GM23338 (cell line): Measurements from ENCODE around the gene JAKMIP2. TPM values are rescaled to one million over a fixed set of nuclear protein-coding genes. Genes with fewer than 3 reads are reported as not detected.

Experiments
- ATAC-seq: fragments of 200-7000 bp; cut with Tn5 transposase; 3 replicates; pipeline ENCODE4 v1.9.1; 2020
- DNase-seq: peaks from one replicate; pipeline ENCODE4 v3.0.0-alpha.2; 2015; ENCODE audit warnings: low spot score
- H2AFZ ChIP-seq: fragments of 200-600 bp; sonication (generic); 2 replicates; pipeline ENCODE4 v1.8.0; 2016; ENCODE audit warnings: antibody characterized with exemption, mild to moderate bottlenecking, moderate library complexity
- H3F3A ChIP-seq: fragments of 200-600 bp; sonication (generic); replicated peaks from 2 replicates; pipeline ENCODE4 v1.8.0; 2017; ENCODE audit warnings: antibody characterized with exemption, mixed run types, low read depth
- H3K27ac ChIP-seq: fragments of 200-600 bp; sonication (generic); 2 replicates; pipeline ENCODE4 v1.6.1; 2016; ENCODE audit warnings: low read depth
- H3K27me3 ChIP-seq: fragments of 200-600 bp; sonication (generic); 2 replicates; pipeline ENCODE4 v1.8.0; 2016; ENCODE audit warnings: mild to moderate bottlenecking, mixed run types, moderate library complexity; ENCODE audit not compliant: insufficient read depth
- H3K36me3 ChIP-seq: fragments of 200-600 bp; sonication (generic); 2 replicates; pipeline ENCODE4 v1.8.0; 2016; ENCODE audit warnings: mild to moderate bottlenecking; ENCODE audit not compliant: insufficient read depth
- H3K4me1 ChIP-seq: fragments of 200-600 bp; sonication (generic); 2 replicates; pipeline ENCODE4 v1.8.0; 2016; ENCODE audit warnings: mild to moderate bottlenecking, moderate library complexity; ENCODE audit not compliant: insufficient read depth
- H3K4me2 ChIP-seq: fragments of 200-600 bp; sonication (generic); 2 replicates; pipeline ENCODE4 v1.7.1; 2017; ENCODE audit warnings: mixed run types
- H3K4me3 ChIP-seq: fragments of 200-600 bp; sonication (generic); 2 replicates; pipeline ENCODE4 v1.6.1; 2016; ENCODE audit warnings: mixed run types
- H3K79me2 ChIP-seq: fragments of 200-600 bp; sonication (generic); replicated peaks from 2 replicates; pipeline ENCODE4 v1.8.0; 2017; ENCODE audit warnings: mild to moderate bottlenecking; ENCODE audit not compliant: insufficient read depth
- H3K9me2 ChIP-seq: fragments of 200-600 bp; sonication (generic); 2 replicates; pipeline ENCODE4 v1.8.0; 2017; ENCODE audit not compliant: insufficient read depth
- H4K20me1 ChIP-seq: fragments of 200-600 bp; sonication (generic); replicated peaks from 2 replicates; pipeline ENCODE4 v1.8.0; 2017; ENCODE audit warnings: mild to moderate bottlenecking; ENCODE audit not compliant: insufficient read depth
- H3K27ac Mint-ChIP-seq: 2 replicates; pipeline ENCODE4 v1.8.0; 2020; ENCODE audit warnings: inconsistent platforms, mild to moderate bottlenecking, moderate library complexity, mixed read lengths
- H3K27me3 Mint-ChIP-seq: 3 replicates; pipeline ENCODE4 v1.8.0; 2022; ENCODE audit warnings: low read depth, mild to moderate bottlenecking, moderate library complexity, mixed read lengths, inconsistent platforms; ENCODE audit not compliant: insufficient read depth, poor library complexity
- H3K36me3 Mint-ChIP-seq: 3 replicates; pipeline ENCODE4 v1.8.0; 2021; ENCODE audit warnings: low read depth, mild to moderate bottlenecking, inconsistent platforms, moderate library complexity, mixed read lengths
- H3K4me1 Mint-ChIP-seq: 3 replicates; pipeline ENCODE4 v1.8.0; 2020; ENCODE audit warnings: mild to moderate bottlenecking, inconsistent platforms, mixed read lengths
- H3K4me3 Mint-ChIP-seq: 3 replicates; pipeline ENCODE4 v1.8.0; 2021; ENCODE audit warnings: moderate library complexity, mild to moderate bottlenecking, inconsistent platforms, mixed read lengths
- H3K9me3 Mint-ChIP-seq: 3 replicates; pipeline ENCODE4 v1.8.0; 2020; ENCODE audit warnings: moderate library complexity, mild to moderate bottlenecking, inconsistent platforms, mixed read lengths
- CREB1 ChIP-seq: fragments of 250-450 bp; sonication (Bioruptor Pico); IDR thresholded peaks from 2 replicates; pipeline ENCODE4 v1.5.0; 2020; ENCODE audit warnings: low read depth, mild to moderate bottlenecking, moderate library complexity
- EZH2 ChIP-seq: fragments of 200-600 bp; sonication (generic); IDR thresholded peaks from one replicate; pipeline ENCODE4 v1.8.0; 2017; ENCODE audit warnings: antibody characterized with exemption, mild to moderate bottlenecking, low read depth; ENCODE audit not compliant: unreplicated experiment
- EZH2phosphoT487 ChIP-seq: fragments of 200-600 bp; sonication (generic); IDR thresholded peaks from one replicate; pipeline ENCODE4 v1.8.1; 2018; ENCODE audit warnings: antibody characterized with exemption; ENCODE audit not compliant: unreplicated experiment
- JUNB ChIP-seq: IDR thresholded peaks from one replicate; pipeline ENCODE4 v1.6.1; 2016; ENCODE audit warnings: antibody characterized with exemption; ENCODE audit not compliant: unreplicated experiment
- NANOG ChIP-seq: IDR thresholded peaks from 2 replicates; pipeline ENCODE4 v1.6.1; 2016; ENCODE audit warnings: antibody characterized with exemption, borderline replicate concordance
- POLR2AphosphoS5 ChIP-seq: IDR thresholded peaks from 2 replicates; pipeline ENCODE4 v1.6.1; 2016; ENCODE audit warnings: antibody characterized with exemption, low read depth
- REST ChIP-seq: IDR thresholded peaks from one replicate; pipeline ENCODE4 v1.6.1; 2018; ENCODE audit warnings: antibody characterized with exemption; ENCODE audit not compliant: unreplicated experiment
- STAT1 ChIP-seq: IDR thresholded peaks from one replicate; pipeline ENCODE4 v1.6.1; 2016; ENCODE audit warnings: antibody characterized with exemption; ENCODE audit not compliant: unreplicated experiment
- ZNF114 ChIP-seq: fragments of 250-450 bp; sonication (Bioruptor Pico); IDR thresholded peaks from 2 replicates; pipeline ENCODE4 v1.5.0; 2020; ENCODE audit warnings: mild to moderate bottlenecking, moderate library complexity
- ZNF331 ChIP-seq: fragments of 250-450 bp; sonication (Bioruptor Pico); IDR thresholded peaks from 2 replicates; pipeline ENCODE4 v1.5.0; 2020; ENCODE audit warnings: low read depth, mild to moderate bottlenecking, moderate library complexity
- polyA plus RNA-seq: library from polyadenylated mRNA; unstranded; fragments of >200 nt; fragmentation: Nextera tagmentation; extraction: Ambion mirVana; gene quantifications from 2 replicates; pipeline ENCODE4 v1.2.1, GENCODE V29; 2016
- total RNA-seq: library from RNA; depleted of rRNA; stranded (reverse); fragments of >200 nt; shearing (Covaris generic); gene quantifications from 2 replicates; pipeline ENCODE4 v1.2.3, GENCODE V29; 2014
- TF ChIP-seq, protein P1 (sequence below), 2 experiments: fragments of 200-600 bp in 1 of 2; sonication (generic) in 1 of 2; conservative IDR thresholded peaks; 2 replicates each; pipeline versions ENCODE4 v1.5.1 to v1.6.1; 2016 to 2017; ENCODE audit warnings: antibody characterized with exemption in 2 of 2, low read depth in 2 of 2, mild to moderate bottlenecking in 2 of 2, moderate library complexity in 1 of 2
- TF ChIP-seq, protein P2 (sequence below): IDR thresholded peaks from 2 replicates; pipeline ENCODE4 v1.6.1; 2016; ENCODE audit warnings: antibody characterized with exemption
- TF ChIP-seq, protein P3 (sequence below): fragments of 250-450 bp; sonication (Bioruptor Pico); IDR thresholded peaks from 2 replicates; pipeline ENCODE4 v1.5.0; 2020; ENCODE audit warnings: mild to moderate bottlenecking, moderate library complexity

JAKMIP2 gene
- total and polyA plus RNA-seq, 2 experiments from 2014 or later, result 20.5 to 27.2 TPM

GRCh38 chr5:147708708-147709107 lies 73.8 kb downstream of the JAKMIP2 start:
- no peak for TF ChIP-seq POLR2AphosphoS5
- TF ChIP-seq, protein P1, sequence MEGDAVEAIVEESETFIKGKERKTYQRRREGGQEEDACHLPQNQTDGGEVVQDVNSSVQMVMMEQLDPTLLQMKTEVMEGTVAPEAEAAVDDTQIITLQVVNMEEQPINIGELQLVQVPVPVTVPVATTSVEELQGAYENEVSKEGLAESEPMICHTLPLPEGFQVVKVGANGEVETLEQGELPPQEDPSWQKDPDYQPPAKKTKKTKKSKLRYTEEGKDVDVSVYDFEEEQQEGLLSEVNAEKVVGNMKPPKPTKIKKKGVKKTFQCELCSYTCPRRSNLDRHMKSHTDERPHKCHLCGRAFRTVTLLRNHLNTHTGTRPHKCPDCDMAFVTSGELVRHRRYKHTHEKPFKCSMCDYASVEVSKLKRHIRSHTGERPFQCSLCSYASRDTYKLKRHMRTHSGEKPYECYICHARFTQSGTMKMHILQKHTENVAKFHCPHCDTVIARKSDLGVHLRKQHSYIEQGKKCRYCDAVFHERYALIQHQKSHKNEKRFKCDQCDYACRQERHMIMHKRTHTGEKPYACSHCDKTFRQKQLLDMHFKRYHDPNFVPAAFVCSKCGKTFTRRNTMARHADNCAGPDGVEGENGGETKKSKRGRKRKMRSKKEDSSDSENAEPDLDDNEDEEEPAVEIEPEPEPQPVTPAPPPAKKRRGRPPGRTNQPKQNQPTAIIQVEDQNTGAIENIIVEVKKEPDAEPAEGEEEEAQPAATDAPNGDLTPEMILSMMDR (conservative IDR thresholded peaks at IDR 0.05; ENCODE audit: low read depth in 2 of 2), result no peak
- TF ChIP-seq, protein P2, sequence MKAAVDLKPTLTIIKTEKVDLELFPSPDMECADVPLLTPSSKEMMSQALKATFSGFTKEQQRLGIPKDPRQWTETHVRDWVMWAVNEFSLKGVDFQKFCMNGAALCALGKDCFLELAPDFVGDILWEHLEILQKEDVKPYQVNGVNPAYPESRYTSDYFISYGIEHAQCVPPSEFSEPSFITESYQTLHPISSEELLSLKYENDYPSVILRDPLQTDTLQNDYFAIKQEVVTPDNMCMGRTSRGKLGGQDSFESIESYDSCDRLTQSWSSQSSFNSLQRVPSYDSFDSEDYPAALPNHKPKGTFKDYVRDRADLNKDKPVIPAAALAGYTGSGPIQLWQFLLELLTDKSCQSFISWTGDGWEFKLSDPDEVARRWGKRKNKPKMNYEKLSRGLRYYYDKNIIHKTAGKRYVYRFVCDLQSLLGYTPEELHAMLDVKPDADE, result no peak
- TF ChIP-seq JUNB, result no peak
- no peak for TF ChIP-seq ZNF114 (CRISPR knock-in tag)
- TF ChIP-seq EZH2phosphoT487, result no peak
- TF ChIP-seq CREB1 (CRISPR knock-in tag), result no peak
- TF ChIP-seq, protein P3, sequence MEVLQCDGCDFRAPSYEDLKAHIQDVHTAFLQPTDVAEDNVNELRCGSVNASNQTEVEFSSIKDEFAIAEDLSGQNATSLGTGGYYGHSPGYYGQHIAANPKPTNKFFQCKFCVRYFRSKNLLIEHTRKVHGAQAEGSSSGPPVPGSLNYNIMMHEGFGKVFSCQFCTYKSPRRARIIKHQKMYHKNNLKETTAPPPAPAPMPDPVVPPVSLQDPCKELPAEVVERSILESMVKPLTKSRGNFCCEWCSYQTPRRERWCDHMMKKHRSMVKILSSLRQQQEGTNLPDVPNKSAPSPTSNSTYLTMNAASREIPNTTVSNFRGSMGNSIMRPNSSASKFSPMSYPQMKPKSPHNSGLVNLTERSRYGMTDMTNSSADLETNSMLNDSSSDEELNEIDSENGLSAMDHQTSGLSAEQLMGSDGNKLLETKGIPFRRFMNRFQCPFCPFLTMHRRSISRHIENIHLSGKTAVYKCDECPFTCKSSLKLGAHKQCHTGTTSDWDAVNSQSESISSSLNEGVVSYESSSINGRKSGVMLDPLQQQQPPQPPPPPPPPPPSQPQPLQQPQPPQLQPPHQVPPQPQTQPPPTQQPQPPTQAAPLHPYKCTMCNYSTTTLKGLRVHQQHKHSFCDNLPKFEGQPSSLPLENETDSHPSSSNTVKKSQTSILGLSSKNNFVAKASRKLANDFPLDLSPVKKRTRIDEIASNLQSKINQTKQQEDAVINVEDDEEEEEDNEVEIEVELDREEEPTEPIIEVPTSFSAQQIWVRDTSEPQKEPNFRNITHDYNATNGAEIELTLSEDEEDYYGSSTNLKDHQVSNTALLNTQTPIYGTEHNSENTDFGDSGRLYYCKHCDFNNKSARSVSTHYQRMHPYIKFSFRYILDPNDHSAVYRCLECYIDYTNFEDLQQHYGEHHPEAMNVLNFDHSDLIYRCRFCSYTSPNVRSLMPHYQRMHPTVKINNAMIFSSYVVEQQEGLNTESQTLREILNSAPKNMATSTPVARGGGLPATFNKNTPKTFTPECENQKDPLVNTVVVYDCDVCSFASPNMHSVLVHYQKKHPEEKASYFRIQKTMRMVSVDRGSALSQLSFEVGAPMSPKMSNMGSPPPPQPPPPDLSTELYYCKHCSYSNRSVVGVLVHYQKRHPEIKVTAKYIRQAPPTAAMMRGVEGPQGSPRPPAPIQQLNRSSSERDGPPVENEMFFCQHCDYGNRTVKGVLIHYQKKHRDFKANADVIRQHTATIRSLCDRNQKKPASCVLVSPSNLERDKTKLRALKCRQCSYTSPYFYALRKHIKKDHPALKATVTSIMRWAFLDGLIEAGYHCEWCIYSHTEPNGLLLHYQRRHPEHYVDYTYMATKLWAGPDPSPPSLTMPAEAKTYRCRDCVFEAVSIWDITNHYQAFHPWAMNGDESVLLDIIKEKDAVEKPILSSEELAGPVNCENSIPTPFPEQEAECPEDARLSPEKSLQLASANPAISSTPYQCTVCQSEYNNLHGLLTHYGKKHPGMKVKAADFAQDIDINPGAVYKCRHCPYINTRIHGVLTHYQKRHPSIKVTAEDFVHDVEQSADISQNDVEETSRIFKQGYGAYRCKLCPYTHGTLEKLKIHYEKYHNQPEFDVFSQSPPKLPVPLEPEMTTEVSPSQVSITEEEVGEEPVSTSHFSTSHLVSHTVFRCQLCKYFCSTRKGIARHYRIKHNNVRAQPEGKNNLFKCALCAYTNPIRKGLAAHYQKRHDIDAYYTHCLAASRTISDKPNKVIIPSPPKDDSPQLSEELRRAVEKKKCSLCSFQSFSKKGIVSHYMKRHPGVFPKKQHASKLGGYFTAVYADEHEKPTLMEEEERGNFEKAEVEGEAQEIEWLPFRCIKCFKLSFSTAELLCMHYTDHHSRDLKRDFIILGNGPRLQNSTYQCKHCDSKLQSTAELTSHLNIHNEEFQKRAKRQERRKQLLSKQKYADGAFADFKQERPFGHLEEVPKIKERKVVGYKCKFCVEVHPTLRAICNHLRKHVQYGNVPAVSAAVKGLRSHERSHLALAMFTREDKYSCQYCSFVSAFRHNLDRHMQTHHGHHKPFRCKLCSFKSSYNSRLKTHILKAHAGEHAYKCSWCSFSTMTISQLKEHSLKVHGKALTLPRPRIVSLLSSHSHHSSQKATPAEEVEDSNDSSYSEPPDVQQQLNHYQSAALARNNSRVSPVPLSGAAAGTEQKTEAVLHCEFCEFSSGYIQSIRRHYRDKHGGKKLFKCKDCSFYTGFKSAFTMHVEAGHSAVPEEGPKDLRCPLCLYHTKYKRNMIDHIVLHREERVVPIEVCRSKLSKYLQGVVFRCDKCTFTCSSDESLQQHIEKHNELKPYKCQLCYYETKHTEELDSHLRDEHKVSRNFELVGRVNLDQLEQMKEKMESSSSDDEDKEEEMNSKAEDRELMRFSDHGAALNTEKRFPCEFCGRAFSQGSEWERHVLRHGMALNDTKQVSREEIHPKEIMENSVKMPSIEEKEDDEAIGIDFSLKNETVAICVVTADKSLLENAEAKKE (CRISPR knock-in tag), result no peak
- no peak for TF ChIP-seq ZNF331
- no peak for TF ChIP-seq EZH2
- TF ChIP-seq NANOG, result no peak
- no peak for TF ChIP-seq STAT1
- TF ChIP-seq REST, result no peak
- Histone ChIP-seq H2AFZ (no peak overlapping the region), H3K27me3 (no peaks in the 10 kb centered on the region), H3K79me2 (0 out of 2 replicates have a peak, but pooled peaks cover 7% of the 10 kb centered on the region), H3K4me2 (no peak overlapping the region), H4K20me1 (no peaks in the 10 kb centered on the region; the same call in 1 of the 2 replicates), H3K27ac (no peak overlapping the region), H3K4me3 (no peak overlapping the region), H3F3A (no peaks in the 10 kb centered on the region), H3K36me3 (no peaks in the 10 kb centered on the region), H3K4me1 (no peaks in the 10 kb centered on the region), H3K9me2 (no peaks in the 10 kb centered on the region)
- Mint-ChIP-seq H3K36me3 (no peaks in the 10 kb centered on the region), H3K9me3 (no peaks in the 10 kb centered on the region), H3K27me3 (no peaks in the 10 kb centered on the region), H3K27ac (peak overlapping the region; percentile 75; the same call in 1 of the 2 replicates), H3K4me1 (peaks cover 19% of the 10 kb centered on the region; the same call in 2 of the 3 replicates), H3K4me3 (no peak overlapping the region)
- DNase-seq, result peak; percentile 25
- ATAC-seq, result peak; percentile 80
